CD1c-positive myeloid dendritic cell (primary cell): ENCODE measurements around the gene TMEM185A.
"Not testable (repeated sequence)": the region's sequence is repeated elsewhere in the genome, so short reads cannot be mapped to it uniquely, and the experiment has no call there.

Experiments used
- DNase-seq: peaks from one replicate; pipeline ENCODE4 v3.0.0-alpha.2; 2016; ENCODE audit errors: extremely low spot score

TMEM185A gene

DNA sequence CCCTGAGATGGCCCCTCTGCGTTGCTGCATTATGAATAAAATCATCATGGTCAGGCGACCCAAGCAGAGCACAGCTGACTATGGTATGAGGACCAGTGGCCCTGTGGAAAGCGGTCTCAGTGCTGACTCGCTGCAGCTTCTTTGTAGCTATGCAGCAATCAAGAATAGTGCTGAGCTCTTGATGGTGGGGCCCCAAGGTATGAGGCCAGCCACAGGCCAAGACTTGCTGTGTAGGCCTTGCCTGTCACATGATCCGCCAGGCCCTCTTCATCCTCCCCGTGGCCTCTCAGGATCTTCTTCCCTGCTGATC, 79.7 kb downstream of the TMEM185A start:
- not testable (repeated sequence) for DNase-seq

DNA sequence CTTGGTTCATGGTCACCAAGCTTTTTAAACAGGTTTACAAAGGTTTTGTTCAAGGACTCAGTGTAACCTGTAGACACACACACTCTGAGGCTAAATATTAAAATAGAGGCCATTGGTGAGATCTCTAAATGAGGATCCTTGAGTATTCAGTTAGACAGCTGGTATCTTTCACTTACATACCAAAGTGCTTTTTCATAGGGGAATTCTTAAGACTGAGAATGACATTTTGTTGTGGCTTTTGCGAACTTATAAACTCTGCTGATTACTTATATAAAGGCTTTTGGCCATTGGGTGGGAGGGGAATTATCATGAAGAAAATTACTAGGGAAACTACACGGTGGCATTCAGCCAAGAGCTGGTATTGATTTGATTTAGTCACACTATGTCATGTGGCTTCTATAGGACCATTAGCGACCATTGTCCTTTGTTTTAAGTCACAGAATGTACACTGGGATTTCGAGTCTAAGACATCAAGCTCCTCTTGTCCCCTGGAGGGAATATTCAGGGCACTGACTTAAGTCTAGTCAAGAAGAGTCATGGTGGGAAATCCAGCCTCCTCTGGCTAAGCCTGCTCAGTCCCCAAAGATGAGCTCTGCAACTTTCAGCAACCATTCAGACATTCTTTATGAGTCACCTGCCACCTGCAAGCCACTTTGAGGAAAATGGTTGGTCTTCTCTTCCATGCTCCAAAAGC, 80.2 kb downstream of the TMEM185A start:
- DNase-seq: not testable (repeated sequence)

DNA sequence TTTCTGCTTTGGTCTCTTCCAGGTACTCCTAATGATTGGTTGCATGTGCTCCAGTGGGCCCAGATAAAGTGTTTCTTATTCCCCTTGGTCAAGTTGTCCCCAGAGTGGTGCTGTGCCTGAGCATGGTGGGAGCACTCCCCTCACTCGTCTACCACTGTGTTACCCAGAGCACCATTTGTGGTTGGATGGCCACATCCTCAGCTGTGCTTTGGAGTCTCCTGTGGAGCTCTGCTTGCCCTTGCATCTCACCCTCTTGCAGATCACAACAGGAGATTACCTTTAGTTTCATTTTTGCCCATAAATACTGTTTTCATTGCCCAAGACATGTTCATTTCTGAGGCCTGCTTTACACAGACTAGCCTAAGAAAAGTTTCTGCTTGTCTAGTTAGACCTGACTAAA, 81.1 kb downstream of the TMEM185A start:
- not testable (repeated sequence) for DNase-seq

DNA sequence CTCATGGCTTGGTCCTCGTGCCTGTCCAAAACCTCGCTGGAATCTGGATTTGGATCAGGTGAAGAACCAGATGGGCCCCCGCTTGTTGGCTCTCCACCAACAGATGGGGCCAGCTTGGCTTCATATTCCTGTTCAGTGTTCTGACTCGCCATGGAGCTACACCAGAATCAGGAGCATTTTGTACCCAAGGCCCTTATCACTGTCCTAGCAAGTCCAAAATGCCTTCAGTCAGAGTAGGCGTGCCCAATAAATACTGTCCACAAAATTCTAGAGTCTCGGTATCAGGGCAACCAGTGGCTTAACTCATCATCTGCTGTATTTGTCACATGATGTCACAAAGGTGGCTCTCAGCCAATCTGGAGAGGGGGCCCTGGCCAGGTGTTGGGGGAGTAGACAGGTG, 81.9 kb downstream of the TMEM185A start, which contains the start of gene HSFX3:
Gene HSFX3 (minus strand): TSS at position 224 of the 400 bp plus-strand sequence. CDS start 72 bp downstream, at position 152.
- DNase-seq: not testable (repeated sequence)

DNA sequence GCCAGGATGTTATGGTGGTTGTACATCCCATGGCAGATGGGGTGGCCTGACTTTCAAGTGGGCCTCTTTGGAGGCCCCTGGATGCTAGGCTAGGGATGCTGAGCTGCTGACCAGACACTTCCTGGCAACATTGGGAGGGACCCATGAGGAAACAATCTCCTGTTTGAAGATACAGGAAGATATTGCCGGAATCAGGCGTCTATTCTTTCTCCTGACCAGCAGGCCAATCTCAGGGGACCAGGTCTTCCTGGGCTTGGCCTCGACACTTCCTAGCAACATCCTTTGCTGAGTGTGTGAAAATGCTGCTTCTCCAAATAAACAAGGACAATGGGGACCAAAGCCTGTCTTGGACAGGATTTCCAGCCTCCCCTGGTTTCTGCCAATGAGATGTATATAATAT, 83.8 kb downstream of the TMEM185A start:
- not testable (repeated sequence) for DNase-seq

DNA sequence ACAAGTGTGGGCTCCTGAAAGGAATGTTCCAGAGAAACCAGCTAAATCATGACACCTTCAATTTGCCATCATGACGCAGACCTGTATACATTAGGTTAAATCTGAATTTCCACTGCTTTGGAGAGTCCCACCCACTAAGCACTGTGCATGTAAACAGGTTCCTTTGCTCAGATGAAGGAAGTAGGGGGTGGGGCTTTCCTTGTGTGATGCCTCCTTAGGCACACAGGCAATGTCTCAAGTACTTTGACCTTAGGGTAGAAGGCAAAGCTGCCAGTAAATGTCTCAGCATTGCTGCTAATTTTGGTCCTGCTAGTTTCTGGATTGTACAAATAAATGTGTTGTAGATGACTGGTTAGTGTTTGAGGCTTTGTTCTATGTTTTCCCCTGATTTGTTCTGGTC, 84.6 kb downstream of the TMEM185A start:
- DNase-seq: not testable (repeated sequence)
